ENCODE measurements around the gene DYDC2. TPM values are rescaled to one million over a fixed set of nuclear protein-coding genes. Genes with fewer than 3 reads are reported as not detected.

DYDC2 gene
- total and polyA plus RNA-seq, 2 donors (not counting 1 experiment from before 2014, with no cell fraction given), result not detected

- Histone ChIP-seq H3K79me2 (ENCODE audit: control insufficient read depth, insufficient read depth, low read length) (no peaks in the 10 kb centered on the region), H3K27me3 (ENCODE audit: control insufficient read depth, insufficient read depth, low read length) (no peaks in the 10 kb centered on the region), H4K20me1 (ENCODE audit: control insufficient read depth, extremely low read depth, insufficient read depth, low read length) (no peaks in the 10 kb centered on the region), H3K4me2 (ENCODE audit: extremely low read depth, insufficient read depth, low read length) (no peak overlapping the region), H3K4me1 (ENCODE audit: control insufficient read depth, extremely low read depth, insufficient read depth, low read length) (no peaks in the 10 kb centered on the region), H3K36me3 (ENCODE audit: control insufficient read depth, insufficient read depth, low read length) (no peaks in the 10 kb centered on the region), H3K9ac (ENCODE audit: insufficient read depth, low read length) (no peak overlapping the region), H3K9me3 (ENCODE audit: control insufficient read depth, insufficient read depth, low read depth, low read length) (no peaks in the 10 kb centered on the region), H2AFZ (ENCODE audit: low read length) (no peak overlapping the region), H3K4me3 (replicated peaks in 1 of 4; ENCODE audit: control extremely low read depth in 1 of 4, insufficient read depth in 1 of 4, low read depth in 3 of 4, low read length in 4 of 4) (no peak overlapping the region), H3K27ac (ENCODE audit: insufficient read depth, low read length) (no peak overlapping the region)
- DNase-seq (ENCODE audit: low read depth in 2 of 2), result no peak
- TF ChIP-seq EZH2 (IDR thresholded peaks at IDR 0.05; ENCODE audit: low read length, missing control alignments), result no peak
- no peak for TF ChIP-seq CTCF (conservative IDR thresholded peaks at IDR 0.05 in 1 of 2, IDR thresholded peaks at IDR 0.05 in 1 of 2; ENCODE audit: low read depth in 1 of 2, low read length in 2 of 2)
Observed at GRCh38 chr10:80322711-80323110, 33.9 kb upstream of the DYDC2 start.

GRCh38 chr10:80323311-80323710, 33.3 kb upstream of the DYDC2 start:
- no peak overlapping the region for H3K4me2 ChIP-seq (ENCODE audit: extremely low read depth, insufficient read depth, low read length)
- no peaks in the 10 kb centered on the region for H4K20me1 ChIP-seq (ENCODE audit: control insufficient read depth, extremely low read depth, insufficient read depth, low read length)
- DNase-seq (ENCODE audit: low read depth in 2 of 2), result no peak
- H3K4me1 ChIP-seq (ENCODE audit: control insufficient read depth, extremely low read depth, insufficient read depth, low read length), result no peaks in the 10 kb centered on the region
- TF ChIP-seq CTCF (conservative IDR thresholded peaks at IDR 0.05 in 1 of 2, IDR thresholded peaks at IDR 0.05 in 1 of 2; ENCODE audit: low read depth in 1 of 2, low read length in 2 of 2) (no peak), EZH2 (IDR thresholded peaks at IDR 0.05; ENCODE audit: low read length, missing control alignments) (no peak)
- H3K79me2 ChIP-seq (ENCODE audit: control insufficient read depth, insufficient read depth, low read length), result no peaks in the 10 kb centered on the region
- no peak overlapping the region for H3K4me3 ChIP-seq (replicated peaks in 1 of 4; ENCODE audit: control extremely low read depth in 1 of 4, insufficient read depth in 1 of 4, low read depth in 3 of 4, low read length in 4 of 4)
- no peak overlapping the region for H3K27ac ChIP-seq (ENCODE audit: insufficient read depth, low read length)
- H3K9ac ChIP-seq (ENCODE audit: insufficient read depth, low read length), result no peak overlapping the region
- H3K27me3 ChIP-seq (ENCODE audit: control insufficient read depth, insufficient read depth, low read length), result no peaks in the 10 kb centered on the region
- H3K36me3 ChIP-seq (ENCODE audit: control insufficient read depth, insufficient read depth, low read length), result no peaks in the 10 kb centered on the region
- H2AFZ ChIP-seq (ENCODE audit: low read length), result no peak overlapping the region
- no peaks in the 10 kb centered on the region for H3K9me3 ChIP-seq (ENCODE audit: control insufficient read depth, insufficient read depth, low read depth, low read length)

GRCh38 chr10:80324086-80324485, 32.5 kb upstream of the DYDC2 start:
- DNase-seq (ENCODE audit: low read depth in 2 of 2), result peak; percentile 5 to 21
- Histone ChIP-seq H3K27ac (ENCODE audit: insufficient read depth, low read length) (no peak overlapping the region), H3K4me2 (ENCODE audit: extremely low read depth, insufficient read depth, low read length) (no peak overlapping the region), H3K36me3 (ENCODE audit: control insufficient read depth, insufficient read depth, low read length) (no peaks in the 10 kb centered on the region), H2AFZ (ENCODE audit: low read length) (no peak overlapping the region), H3K79me2 (ENCODE audit: control insufficient read depth, insufficient read depth, low read length) (no peaks in the 10 kb centered on the region), H3K9me3 (ENCODE audit: control insufficient read depth, insufficient read depth, low read depth, low read length) (no peaks in the 10 kb centered on the region), H3K27me3 (ENCODE audit: control insufficient read depth, insufficient read depth, low read length) (no peaks in the 10 kb centered on the region), H3K4me3 (replicated peaks in 1 of 4; ENCODE audit: control extremely low read depth in 1 of 4, insufficient read depth in 1 of 4, low read depth in 3 of 4, low read length in 4 of 4) (no peak overlapping the region), H4K20me1 (ENCODE audit: control insufficient read depth, extremely low read depth, insufficient read depth, low read length) (no peaks in the 10 kb centered on the region), H3K9ac (ENCODE audit: insufficient read depth, low read length) (no peak overlapping the region), H3K4me1 (ENCODE audit: control insufficient read depth, extremely low read depth, insufficient read depth, low read length) (no peaks in the 10 kb centered on the region)
- TF ChIP-seq CTCF (conservative IDR thresholded peaks at IDR 0.05 in 1 of 2, IDR thresholded peaks at IDR 0.05 in 1 of 2; ENCODE audit: low read depth in 1 of 2, low read length in 2 of 2) (no peak), EZH2 (IDR thresholded peaks at IDR 0.05; ENCODE audit: low read length, missing control alignments) (no peak)
